ENCODE data around the gene RERE.
A peak's percentile ranks its signal among the peaks of the same experiment; 100 is the strongest.

Gene RERE

DNA sequence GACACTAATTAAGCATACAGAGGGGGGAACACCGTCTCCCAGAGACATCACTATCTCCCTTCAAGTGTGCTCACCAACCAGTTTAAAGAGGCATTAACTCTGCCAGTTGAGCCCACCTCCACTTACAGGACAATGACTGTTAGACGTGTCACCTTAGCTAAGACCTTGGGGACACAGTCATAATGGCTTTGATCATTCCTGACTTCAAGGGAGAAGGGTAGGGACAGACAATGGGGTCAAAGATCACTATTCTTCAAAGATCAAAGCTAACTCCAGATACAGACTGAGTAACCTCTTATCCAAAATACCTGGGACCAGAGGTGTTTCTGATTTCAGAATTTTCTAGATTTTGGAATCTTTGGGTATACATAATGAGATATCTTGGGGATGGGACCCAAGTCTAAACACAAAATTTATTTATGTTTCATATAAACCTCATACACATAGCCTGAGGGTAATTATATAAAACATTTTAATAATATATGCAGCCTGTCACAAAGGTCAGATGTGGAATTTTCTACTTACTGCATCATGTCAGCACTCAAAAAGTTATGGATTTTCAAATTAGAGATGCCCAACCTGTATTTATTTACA lies 253.4 kb downstream of the RERE start:
- DNase-seq = no peak

DNA sequence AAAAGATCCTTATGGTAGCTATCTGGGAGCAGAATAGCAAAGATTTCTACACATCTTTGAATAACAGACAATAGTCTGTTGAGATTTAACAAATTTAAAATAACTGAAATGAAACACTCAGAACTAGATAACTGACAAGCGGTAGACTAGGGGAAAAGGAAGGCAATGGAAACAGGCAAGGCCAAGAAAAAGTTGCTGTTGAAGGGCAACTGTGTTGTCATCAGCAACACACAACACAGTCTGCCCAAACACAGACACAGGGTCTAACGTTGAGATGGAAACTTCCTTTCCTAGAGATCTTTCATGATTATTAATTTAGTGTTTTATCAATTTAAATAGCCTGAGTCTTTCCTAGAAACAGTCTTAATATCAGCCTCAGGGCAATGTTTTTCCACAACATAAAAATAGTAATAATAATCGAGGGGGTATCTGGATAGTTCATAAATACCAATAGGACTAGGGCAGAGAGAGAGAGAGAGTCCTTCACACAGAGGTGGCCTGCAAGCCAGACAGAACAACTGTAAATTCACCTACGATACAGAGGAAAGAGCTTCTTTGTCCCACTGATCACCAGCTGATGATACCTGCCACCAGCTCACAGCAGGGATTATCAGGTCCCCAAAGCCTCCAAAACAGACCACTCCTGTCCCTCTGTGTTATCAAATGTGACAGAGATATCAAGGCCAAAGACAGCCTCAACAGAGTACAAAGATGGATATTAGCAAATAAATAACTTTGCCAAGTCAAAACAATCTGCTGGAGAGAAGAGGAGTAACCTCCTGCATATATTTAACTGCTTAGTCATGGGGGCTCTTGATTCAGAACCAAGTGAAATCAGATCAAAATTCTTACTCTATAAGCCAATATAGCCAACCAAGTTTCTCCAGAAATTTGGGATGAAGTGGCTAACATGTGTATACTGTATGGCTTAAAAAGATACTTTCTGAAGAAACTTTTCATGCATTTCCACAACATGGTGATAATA lies 254.3 kb downstream of the RERE start:
- DNase-seq = no peak

DNA sequence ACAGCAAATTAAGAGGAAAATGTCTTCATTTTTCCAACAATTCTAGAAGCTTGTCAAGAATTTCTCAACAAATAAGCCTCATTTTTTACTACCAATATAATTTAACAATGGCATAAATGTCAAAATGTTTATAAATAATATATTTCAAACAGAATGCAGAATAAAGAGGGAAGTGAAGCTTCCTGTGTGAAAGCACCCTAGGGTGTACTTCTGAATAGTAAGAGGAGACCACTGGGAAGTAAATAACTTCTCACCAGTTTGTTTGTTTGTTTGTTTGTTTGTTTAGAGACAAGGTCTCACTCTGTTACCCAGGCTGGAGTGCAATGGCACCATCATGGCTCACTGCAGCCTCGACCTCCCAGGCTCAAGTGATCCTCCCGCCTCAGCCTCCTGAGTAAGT lies 255.2 kb downstream of the RERE start:
- DNase-seq = no peak

DNA sequence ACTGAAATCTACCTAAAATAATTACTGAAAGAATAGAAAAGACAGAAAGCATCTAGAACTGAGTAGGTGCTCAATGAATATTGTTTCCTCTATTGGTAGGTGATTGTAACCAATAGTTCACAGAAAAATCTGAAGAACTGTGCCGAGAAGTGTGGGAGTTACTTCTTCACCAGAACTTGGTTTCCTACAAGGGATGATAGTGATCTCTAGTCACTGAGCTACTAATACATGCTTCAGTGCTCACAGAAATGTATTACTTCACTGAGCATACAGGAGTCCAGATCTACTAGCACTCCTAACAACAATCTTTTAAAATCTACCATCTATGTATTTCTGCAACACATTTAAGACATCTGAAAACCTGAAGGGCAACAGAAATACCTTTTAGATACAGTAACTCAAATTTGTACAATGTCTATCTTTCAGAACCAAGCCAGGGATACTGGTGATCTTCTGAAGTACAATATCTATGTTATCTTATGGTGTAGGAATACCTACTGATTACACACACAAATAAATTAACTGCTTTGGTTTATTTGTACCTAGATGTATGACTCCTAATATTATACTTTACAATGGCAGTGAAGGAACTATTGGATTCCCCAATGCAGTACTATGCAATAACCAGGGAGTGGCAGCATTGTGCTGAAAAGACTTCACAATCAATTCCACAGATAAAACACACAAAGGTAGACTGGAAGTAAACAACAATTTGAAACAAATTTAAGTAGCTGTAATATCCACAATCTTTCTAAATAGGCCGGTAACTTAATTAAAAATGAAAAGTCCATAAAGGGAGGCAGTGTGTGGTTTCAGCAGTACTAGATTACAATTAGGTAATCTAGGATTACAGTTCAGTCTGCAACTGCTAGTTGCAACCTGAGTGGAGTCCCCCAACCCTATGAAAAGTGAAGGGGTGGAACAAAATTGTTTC lies 256.6 kb downstream of the RERE start:
- peak; percentile 33 for DNase-seq

DNA sequence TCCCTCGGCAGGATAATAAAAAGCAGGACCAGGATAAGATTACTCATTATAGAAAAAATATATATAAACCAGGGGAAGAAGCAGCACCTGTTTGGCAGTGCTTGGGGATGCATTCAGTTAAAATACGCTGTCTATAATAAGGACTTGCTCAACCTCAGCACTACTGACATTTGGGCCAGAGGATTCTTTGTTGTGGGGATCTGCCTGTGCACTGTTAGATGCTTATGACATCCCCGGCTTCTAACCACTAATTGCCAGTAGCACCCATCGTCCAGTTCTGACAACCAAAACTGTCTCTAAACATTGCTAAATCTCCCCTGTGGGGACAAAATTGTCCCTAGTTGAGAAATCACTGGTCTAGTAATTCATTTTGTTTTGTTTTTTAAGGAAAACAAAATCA lies 257.4 kb downstream of the RERE start:
- DNase-seq = no peak

DNA sequence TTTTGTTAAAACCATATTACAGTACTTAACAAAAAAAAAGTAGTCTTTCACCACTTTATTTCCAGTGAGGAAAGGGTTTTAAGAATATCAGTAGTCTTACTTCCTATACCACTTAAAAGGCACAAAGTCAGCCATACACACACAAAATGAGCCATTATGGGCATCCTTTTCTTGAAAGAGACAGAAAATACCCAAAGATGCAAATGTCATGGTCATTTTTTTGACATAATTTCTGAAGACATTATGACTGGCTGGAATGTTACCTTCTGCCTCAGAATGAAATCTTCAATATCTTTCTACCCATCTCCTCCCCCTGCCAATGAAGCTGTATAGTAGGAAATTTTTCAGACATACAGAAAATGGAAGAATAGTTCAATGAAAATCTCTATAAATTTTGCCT lies 261.9 kb downstream of the RERE start:
- DNase-seq = no peak

DNA sequence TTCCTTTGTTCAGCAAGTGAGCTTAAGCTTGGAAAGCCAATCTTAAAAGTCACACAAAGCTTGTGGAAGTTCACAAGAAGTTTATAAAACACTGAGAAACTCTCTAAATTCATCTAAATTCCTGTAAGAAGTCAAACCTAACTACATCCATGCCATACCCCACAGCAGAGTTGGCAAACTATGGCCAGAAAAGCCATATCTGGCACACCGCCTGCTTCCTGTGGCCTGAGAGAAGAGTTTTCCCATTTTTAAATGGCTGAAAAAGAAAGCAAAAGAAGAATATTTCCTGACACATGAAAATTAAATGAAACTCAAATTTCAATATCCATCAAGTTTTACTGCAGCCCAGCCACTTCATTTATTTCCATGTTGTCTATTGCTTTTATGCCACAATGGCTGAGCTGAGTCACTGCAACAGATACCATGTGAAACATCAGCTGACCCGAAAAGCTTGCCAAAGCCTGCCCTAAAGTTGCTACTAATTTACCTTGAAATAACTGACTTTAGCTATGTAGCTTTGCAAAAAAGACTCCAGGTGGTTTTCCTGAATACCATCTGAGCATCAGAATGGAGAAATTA lies 262.4 kb downstream of the RERE start:
- DNase-seq = no peak

DNA sequence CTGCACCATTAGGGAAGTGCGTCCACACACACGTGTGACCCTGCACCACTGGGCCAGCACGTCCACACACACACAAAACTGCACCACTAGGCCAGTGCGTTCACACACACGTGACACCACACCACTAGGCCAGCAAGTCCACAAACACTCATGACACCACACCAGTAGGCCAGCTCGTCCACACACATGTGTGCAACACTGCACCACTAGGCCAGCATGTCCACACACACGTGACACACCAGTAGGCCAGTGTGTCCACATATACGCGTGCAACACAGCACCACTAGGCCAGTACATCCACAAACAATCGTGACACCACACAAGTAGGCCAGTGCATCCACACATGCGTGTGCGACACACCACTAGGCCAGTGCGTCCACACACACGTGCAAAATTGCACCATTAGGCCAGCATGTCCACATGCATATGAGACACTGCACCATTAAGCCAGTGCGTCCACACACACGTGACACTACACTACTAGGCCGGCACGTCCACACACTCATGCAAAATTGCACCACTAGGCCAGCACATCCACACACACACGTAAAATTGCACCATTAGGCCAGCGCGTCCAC lies 264.5 kb downstream of the RERE start:
- DNase-seq = no peak

DNA sequence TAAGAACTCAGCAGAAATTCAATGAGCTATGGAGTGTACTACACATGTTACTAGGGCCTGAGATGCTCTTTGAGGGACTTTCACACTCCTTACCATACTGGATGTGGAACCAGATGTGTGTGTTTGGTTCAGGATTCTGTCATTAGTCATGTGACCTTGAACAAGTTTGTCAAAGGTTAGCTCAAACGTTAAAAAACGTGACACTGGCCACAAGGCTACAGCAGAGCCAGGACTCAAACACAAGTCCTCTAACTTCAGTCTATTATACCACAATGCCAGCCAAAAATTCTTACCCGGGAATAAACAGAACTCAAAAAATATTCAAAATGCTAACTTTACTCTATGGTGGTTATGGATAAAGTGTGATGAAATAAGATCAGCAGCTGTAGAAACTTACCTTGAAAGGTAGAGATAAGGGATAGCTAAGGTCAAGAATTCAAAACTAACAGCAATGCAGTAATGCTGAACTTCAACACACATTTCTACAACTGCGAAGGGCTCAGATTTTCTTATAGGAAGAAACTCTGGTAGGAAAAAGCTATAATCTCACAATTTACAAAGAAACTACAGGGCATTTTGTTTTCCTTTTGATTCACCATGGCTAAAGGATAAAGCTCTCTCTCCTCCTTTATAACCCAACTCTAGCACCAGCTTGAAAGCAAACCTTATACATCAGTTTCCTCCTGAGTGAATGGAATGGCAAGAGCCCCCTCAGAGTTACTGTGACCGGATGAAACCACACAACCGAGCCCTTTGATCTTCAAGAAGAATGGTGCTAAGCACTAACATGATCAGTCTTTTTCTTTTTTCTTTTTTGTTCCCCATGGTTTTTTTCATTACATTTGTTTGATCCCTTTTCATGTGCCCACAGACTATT lies 265.6 kb downstream of the RERE start:
- DNase-seq = no peak

DNA sequence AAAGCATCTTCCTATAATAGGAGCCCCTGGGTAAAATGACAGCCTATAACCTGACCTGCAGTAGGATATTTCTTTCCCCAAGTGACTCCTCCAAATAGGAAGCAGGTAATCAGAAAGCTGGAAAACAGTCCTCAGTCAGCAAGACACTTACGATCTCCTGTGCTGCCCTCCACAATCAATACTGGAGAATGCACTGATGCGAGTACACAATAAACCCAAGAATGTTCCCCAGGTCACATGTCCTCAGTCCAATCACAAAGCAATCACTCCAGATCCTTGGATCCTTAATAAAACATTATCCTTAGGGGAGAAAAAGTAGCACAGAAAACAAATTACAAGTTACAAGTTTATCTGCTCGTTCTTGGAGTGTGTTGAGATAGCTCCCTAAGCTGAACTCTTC lies 266.4 kb downstream of the RERE start:
- DNase-seq = no peak

DNA sequence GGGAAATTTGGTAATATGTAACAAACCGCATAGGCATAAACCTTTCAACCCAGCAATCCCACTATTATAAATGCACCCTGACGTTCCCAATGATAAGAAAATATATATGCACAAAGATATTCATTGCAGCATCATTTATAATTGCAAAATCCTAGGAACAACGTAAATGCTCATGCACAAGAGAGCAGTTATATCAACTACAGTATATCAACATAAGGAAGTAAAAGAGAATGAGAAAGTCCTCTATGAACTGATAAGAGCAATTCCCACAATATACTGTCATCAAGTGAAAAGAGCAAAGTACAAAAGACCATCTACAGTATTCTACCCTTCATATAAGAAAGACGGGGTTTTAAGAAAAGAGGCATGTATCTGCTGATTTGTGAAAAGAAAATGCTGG lies 269.6 kb downstream of the RERE start:
- no peak for DNase-seq

DNA sequence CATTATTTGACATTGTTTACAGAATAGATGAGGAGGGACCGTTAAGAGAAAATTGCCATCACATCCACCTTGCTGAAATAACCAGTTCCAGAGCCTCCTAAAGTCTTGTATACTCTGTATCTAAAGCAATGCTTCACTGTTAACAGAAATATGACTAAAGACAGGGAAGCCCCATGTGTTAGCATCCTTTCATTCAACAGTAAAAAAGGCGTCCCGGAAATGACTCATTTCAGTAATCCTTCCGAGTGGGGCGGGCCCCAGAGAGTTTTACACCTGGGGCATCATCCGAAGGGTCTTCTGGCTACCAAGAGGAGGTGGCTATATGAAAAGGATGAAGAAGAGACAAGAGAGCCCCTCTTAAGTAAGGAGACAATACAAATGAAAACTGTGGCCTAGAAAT lies 272.4 kb downstream of the RERE start:
- DNase-seq = no peak

DNA sequence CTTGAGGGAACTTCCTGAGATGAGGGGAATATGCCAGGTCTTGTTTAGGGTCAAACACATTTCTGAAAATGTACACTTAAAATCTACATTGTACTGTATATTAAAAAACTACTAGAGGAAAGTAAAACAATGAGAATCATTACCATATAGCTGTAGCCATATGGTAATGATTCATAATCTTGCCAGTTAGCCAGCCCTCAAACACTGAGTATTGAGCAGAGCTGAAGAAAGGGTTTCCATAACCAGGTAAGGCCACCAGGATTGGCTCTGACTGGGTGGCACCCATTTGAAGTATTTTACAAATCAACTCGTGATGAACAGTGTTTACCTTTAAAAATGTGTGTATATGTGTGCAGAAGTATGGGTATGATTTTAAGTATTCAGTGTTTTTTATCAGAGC lies 272.8 kb downstream of the RERE start:
- DNase-seq = no peak

DNA sequence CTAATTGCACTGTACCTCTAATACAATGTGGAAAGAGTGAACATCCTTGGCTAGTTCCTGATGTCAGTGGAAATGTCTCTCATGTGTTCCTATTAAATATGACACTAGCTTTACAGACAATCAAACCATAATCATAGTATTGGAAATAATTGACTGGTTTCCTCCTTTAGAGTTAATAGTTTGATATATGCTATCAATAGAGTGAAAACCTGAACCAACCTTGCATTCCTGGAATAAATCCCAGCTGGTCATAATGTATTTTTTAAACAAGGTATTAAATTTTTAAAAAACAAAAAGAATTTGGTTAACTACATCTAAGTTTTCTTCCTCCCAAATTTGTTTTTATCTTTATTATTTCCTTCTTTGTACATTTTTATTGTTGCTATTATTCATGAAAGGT lies 273.5 kb downstream of the RERE start:
- DNase-seq = no peak

DNA sequence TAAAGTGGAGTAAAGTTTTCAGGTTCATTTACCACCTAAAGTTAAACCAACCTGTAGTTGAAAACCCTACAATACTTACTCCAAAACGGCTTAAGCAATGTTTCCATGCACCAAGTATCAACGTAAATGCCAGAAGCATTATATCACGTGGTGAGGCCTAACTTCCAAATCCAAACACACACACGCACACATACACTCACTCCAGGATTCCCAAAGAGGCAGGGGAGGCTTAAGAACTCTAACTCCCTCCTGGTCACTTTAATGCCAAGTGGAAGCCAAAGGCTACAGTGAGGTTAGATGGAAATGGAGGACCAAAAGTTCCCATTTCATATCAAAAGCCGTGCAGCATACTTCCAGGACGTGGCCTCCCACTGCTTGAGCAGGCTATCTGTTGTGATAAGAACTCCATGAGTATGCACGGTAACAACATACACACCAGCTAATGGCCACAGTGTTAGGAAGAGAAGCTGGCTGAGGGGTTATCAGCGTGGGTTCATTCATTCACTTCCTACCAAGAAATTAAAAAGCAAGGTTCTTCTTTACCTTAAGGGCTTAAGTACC lies 275.4 kb downstream of the RERE start:
- DNase-seq = no peak

DNA sequence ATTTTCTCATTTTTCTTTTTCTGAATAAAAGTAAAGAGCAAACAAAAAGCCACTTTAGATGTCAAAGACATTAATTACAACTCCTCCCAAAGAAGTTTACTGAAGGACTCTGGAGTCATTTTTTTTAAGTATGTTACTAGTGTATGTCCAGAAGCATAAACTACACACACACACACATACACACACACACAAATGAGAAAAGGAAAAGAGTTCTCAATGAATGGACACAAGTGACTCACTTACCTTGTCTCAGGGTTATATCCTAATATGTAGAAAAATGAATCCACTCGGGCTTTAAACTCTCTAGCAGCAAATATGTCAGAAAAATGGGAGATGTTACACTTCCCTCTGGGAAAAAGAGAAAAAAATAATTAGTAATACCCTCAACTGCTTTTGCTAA lies 276.5 kb downstream of the RERE start:
- DNase-seq = no peak

DNA sequence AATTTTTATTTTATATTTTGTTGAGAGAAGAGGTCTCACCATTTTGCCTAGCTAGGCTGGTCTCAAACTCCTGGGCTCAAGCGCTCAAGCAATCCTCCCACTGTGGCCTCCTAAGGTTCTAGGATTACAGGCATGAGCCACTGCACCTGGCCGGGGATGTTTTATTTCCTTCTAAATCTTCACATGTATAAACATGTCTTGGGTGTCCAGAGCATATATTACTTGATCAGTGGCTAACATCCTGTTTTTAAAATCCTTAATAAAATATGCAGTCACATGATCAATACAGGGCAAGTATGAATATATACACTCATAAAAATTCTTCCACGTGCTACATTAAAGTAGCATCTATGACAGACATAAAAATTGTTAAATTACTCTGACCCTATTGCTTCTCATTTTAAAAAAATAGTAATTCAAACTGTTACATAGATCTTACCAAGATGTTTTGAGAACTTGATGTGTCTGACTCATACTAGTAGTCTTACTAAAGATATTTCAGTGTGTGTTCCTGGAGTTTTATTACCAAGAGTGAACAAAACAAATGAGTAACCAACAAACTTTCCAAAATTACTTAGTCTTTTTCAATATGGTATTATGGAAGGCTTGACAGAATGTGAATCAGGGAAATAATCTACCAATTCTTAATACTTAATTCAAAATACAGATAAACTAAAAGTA lies 277.0 kb downstream of the RERE start:
- DNase-seq = no peak

DNA sequence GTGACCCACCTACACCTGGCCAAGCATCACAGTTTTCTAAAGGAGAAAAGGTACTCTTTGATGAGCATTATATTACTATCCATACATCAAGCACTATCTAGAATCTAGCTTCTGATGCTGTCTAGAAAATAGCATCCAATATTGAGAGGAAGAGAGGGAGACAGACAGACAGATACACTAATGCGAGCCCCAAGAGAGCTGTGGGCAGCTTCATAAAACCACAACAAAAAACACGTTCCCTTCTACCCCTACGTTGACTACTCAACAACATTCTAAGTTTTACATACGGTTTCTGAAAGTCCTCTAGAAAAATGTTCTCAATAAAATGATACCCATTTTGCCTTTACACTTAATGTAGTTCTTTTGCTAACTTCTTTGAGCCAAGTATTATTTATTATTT lies 277.8 kb downstream of the RERE start:
- no peak for DNase-seq

DNA sequence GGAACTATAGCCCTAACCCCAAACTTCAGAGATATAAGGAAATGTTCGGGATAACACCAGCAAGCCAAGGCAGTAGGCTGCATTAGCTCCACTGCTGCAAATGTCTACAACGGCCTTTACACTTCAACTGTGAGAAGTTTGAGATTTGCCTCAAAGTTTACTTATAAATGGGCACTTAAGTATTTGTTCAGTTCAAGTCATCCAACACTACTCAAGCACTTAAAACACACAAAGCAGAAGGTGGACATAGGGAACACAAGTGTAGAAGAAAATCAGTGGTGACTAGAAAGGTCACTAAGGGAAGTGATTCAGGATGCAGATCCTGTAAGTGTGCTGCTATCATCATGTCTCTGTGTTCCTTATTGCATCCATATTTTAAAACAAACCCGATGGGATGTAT lies 278.9 kb downstream of the RERE start:
- DNase-seq = no peak

DNA sequence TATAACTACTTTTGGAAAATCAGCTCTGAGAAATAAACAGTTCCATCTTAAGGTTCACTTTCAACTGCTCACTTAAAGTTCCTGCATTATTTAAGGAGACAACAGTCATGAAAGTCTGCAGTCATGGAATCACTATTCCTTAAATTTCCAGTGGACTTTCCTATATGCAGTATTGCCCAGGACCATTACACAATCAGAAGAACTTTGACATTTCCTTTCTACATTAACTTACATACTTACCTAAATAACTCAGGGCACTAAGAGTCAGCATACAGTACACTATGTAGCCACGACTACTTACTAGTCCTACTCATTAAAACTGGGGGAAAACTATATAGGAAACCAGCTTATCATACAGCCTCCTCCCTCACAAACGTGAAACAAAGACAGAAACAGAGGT lies 279.4 kb downstream of the RERE start:
- no peak for DNase-seq

DNA sequence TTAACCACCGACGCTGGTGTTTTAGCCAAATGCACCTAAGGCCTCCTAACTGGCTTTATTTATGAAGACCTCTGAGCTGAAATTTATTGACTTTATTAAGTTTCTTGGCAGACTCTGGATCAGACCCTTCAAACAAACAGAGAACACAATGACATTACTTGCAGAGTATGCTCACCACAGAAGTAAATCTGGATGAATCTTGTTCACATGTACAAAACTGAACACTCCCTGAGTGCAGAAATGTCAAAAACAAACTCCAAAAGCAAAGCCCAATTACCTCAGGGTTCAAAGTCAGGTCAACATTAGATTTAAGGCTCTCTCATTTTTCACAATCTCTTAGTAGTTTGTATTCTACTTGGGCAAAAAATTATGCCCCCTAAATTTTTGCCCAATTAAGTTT lies 280.9 kb downstream of the RERE start:
- no peak for DNase-seq

All from CD4-positive, alpha-beta T cell treated with Interleukin-15 for 1 hour (primary cell).